ENCODE results near the gene MBD4. TPM values are rescaled to one million over a fixed set of nuclear protein-coding genes. Genes with fewer than 3 reads are reported as not detected.
A peak's percentile ranks its signal among the peaks of the same experiment; 100 is the strongest.

The MBD4 gene
- total RNA-seq, 1 experiment from 2014 or later = 36.9 TPM

GRCh38 chr3:129439226-129439816 is 427 bp downstream of the MBD4 start (continued):
- TF ChIP-seq USF2 (CRISPR knock-in tag; IDR thresholded peaks at IDR 0.05) (no peak), ZNF263 (CRISPR knock-in tag; IDR thresholded peaks at IDR 0.05; ENCODE audit: low read depth) (no peak), GABPB1 (CRISPR knock-in tag; IDR thresholded peaks at IDR 0.05) (0 out of 2 replicates have a peak, but pooled peaks have one; percentile 57), KAT7 (CRISPR knock-in tag; IDR thresholded peaks at IDR 0.05; ENCODE audit: borderline replicate concordance) (0 out of 2 replicates have a peak, but pooled peaks have one; percentile 71), SMAD3 (CRISPR knock-in tag; IDR thresholded peaks at IDR 0.05; ENCODE audit: borderline replicate concordance) (no peak), PRDM15 (CRISPR knock-in tag; IDR thresholded peaks at IDR 0.05) (no peak), TEAD1 (CRISPR knock-in tag; IDR thresholded peaks at IDR 0.05) (0 out of 2 replicates have a peak, but pooled peaks have one; percentile 39), E2F4 (CRISPR knock-in tag; IDR thresholded peaks at IDR 0.05; ENCODE audit: borderline replicate concordance, low read depth) (no peak), IRF1 (CRISPR knock-in tag; IDR thresholded peaks at IDR 0.05) (no peak), RORB (CRISPR knock-in tag; IDR thresholded peaks at IDR 0.05) (no peak), E2F1 (CRISPR knock-in tag; IDR thresholded peaks at IDR 0.05) (no peak), NR1H2 (CRISPR knock-in tag; IDR thresholded peaks at IDR 0.05) (no peak), ZNF317 (CRISPR knock-in tag; IDR thresholded peaks at IDR 0.05; ENCODE audit: borderline replicate concordance, low read depth) (0 out of 2 replicates have a peak, but pooled peaks have one; percentile 41), SP1 (CRISPR knock-in tag; conservative IDR thresholded peaks at IDR 0.05) (no peak), ZNF416 (CRISPR knock-in tag; IDR thresholded peaks at IDR 0.05) (no peak), ATF6 (CRISPR knock-in tag; IDR thresholded peaks at IDR 0.05) (no peak), HMGXB4 (CRISPR knock-in tag; IDR thresholded peaks at IDR 0.05) (no peak; the same call in 1 of the 2 replicates), EMX1 (CRISPR knock-in tag; IDR thresholded peaks at IDR 0.05) (no peak), FOXP4 (CRISPR knock-in tag; IDR thresholded peaks at IDR 0.05) (peak; percentile 60; the same call in 1 of the 2 replicates), USF1 (CRISPR knock-in tag; IDR thresholded peaks at IDR 0.05) (0 out of 2 replicates have a peak, but pooled peaks have one; percentile 44), ZSCAN18 (CRISPR knock-in tag; IDR thresholded peaks at IDR 0.05) (no peak), ZBTB21 (CRISPR knock-in tag; IDR thresholded peaks at IDR 0.05; ENCODE audit: borderline replicate concordance) (no peak)
